H9 (cell line): ENCODE measurements around the gene ANXA10. TPM values are rescaled to one million over a fixed set of nuclear protein-coding genes. Genes with fewer than 3 reads are reported as not detected.

Experiments
- DNase-seq: peaks from one replicate; pipeline ENCODE4 v3.0.0-alpha.2; 2017
- H2AFZ ChIP-seq: one replicate; pipeline ENCODE4 v1.6.1; 2013; ENCODE audit warnings: mild to moderate bottlenecking, low read length, control low read depth, moderate library complexity
- H2AK5ac ChIP-seq: 2 replicates; pipeline ENCODE4 v1.6.1; 2013; ENCODE audit warnings: low read length, control low read depth, mixed read lengths; ENCODE audit not compliant: insufficient read length
- H2BK120ac ChIP-seq: one replicate; pipeline ENCODE4 v1.6.1; 2013; ENCODE audit warnings: low read depth, mild to moderate bottlenecking, low read length, control low read depth, inconsistent platforms; ENCODE audit not compliant: poor library complexity, severe bottlenecking
- H2BK12ac ChIP-seq: 2 replicates; pipeline ENCODE4 v1.6.1; 2013; ENCODE audit warnings: low read length, control low read depth, mixed read lengths, low read depth; ENCODE audit not compliant: insufficient read length
- H2BK15ac ChIP-seq: 2 replicates; pipeline ENCODE4 v1.6.1; 2013; ENCODE audit warnings: low read depth, low read length, control low read depth
- H2BK20ac ChIP-seq: one replicate; pipeline ENCODE4 v1.6.1; 2013; ENCODE audit warnings: low read depth, mild to moderate bottlenecking, low read length, control low read depth, inconsistent platforms; ENCODE audit not compliant: poor library complexity, severe bottlenecking
- H2BK5ac ChIP-seq: 2 replicates; pipeline ENCODE4 v1.6.1; 2013; ENCODE audit warnings: low read length, control low read depth, mixed read lengths; ENCODE audit not compliant: insufficient read length
- H3K14ac ChIP-seq: 2 replicates; pipeline ENCODE4 v1.6.1; 2013; ENCODE audit warnings: low read length, control low read depth; ENCODE audit not compliant: insufficient read depth
- H3K18ac ChIP-seq: 2 replicates; pipeline ENCODE4 v1.6.1; 2013; ENCODE audit warnings: low read depth, mild to moderate bottlenecking, mixed read lengths, low read length, control low read depth; ENCODE audit not compliant: insufficient read length
- H3K23ac ChIP-seq: 2 replicates; pipeline ENCODE4 v1.6.1; 2013; ENCODE audit warnings: low read length, control low read depth, mixed read lengths, low read depth; ENCODE audit not compliant: insufficient read length
- H3K23me2 ChIP-seq: 2 replicates; pipeline ENCODE4 v1.6.1; 2013; ENCODE audit warnings: low read depth, mild to moderate bottlenecking, mixed read lengths, low read length, control low read depth; ENCODE audit not compliant: insufficient read length, poor library complexity, severe bottlenecking
- H3K27ac ChIP-seq: 2 replicates; pipeline ENCODE4 v1.5.1; 2013; ENCODE audit warnings: low read length, control low read depth, mixed read lengths, low read depth; ENCODE audit not compliant: insufficient read length
- H3K27me3 ChIP-seq: 2 replicates; pipeline ENCODE4 v1.6.1; 2013; ENCODE audit warnings: low read length, control low read depth, inconsistent platforms; ENCODE audit not compliant: insufficient read depth
- H3K4ac ChIP-seq: 2 replicates; pipeline ENCODE4 v1.6.1; 2013; ENCODE audit warnings: low read depth, mild to moderate bottlenecking, control low read depth, inconsistent platforms, low read length, moderate library complexity
- H3K4me1 ChIP-seq: 2 replicates; pipeline ENCODE4 v1.6.1; 2013; ENCODE audit warnings: low read length, control low read depth, inconsistent platforms; ENCODE audit not compliant: insufficient read depth
- H3K4me2 ChIP-seq: 2 replicates; pipeline ENCODE4 v1.6.1; 2013; ENCODE audit warnings: low read length, control low read depth, mixed read lengths; ENCODE audit not compliant: insufficient read length, insufficient read depth
- H3K56ac ChIP-seq: 2 replicates; pipeline ENCODE4 v1.6.1; 2013; ENCODE audit warnings: low read depth, mild to moderate bottlenecking, mixed read lengths, low read length, control low read depth; ENCODE audit not compliant: insufficient read length
- H3K79me1 ChIP-seq: 2 replicates; pipeline ENCODE4 v1.6.1; 2013; ENCODE audit warnings: low read depth, mild to moderate bottlenecking, moderate library complexity, low read length, control low read depth, inconsistent platforms; ENCODE audit not compliant: insufficient read depth, poor library complexity, severe bottlenecking
- H3K79me2 ChIP-seq: 2 replicates; pipeline ENCODE4 v1.6.1; 2013; ENCODE audit warnings: low read length, control low read depth, inconsistent platforms; ENCODE audit not compliant: insufficient read depth
- H3K9ac ChIP-seq: 2 replicates; pipeline ENCODE4 v1.6.1; 2013; ENCODE audit warnings: low read length, control low read depth, mixed read lengths; ENCODE audit not compliant: insufficient read length; ENCODE audit errors: extremely low read depth
- H3K9me3 ChIP-seq: one replicate; pipeline ENCODE4 v1.6.1; 2013; ENCODE audit warnings: low read depth, low read length, inconsistent platforms; ENCODE audit not compliant: control insufficient read depth
- H3T11ph ChIP-seq: one replicate; pipeline ENCODE4 v1.6.1; 2013; ENCODE audit warnings: mild to moderate bottlenecking, low read length, control low read depth, inconsistent platforms
- H4K20me1 ChIP-seq: one replicate; pipeline ENCODE4 v1.6.1; 2013; ENCODE audit not compliant: control insufficient read depth, insufficient read length, insufficient read depth
- H4K5ac ChIP-seq: 2 replicates; pipeline ENCODE4 v1.6.1; 2013; ENCODE audit warnings: low read depth, mild to moderate bottlenecking, mixed read lengths, low read length, control low read depth; ENCODE audit not compliant: insufficient read length
- H4K8ac ChIP-seq: replicated peaks from 2 replicates; pipeline ENCODE4 v1.6.1; 2013; ENCODE audit warnings: low read length, control low read depth, mixed read lengths, low read depth; ENCODE audit not compliant: insufficient read length
- H4K91ac ChIP-seq: 2 replicates; pipeline ENCODE4 v1.6.1; 2013; ENCODE audit warnings: low read depth, mild to moderate bottlenecking, moderate library complexity, mixed read lengths, low read length, control low read depth; ENCODE audit not compliant: insufficient read length
- H3K27ac Mint-ChIP-seq, 3 experiments: 2 replicates in 2 of 3; 3 replicates in 1 of 3; pipeline ENCODE4 v1.8.0; 2020 to 2021; ENCODE audit warnings: mixed read lengths in 3 of 3, mild to moderate bottlenecking in 1 of 3, moderate library complexity in 1 of 3
- H3K27me3 Mint-ChIP-seq: 2 replicates; pipeline ENCODE4 v1.8.0; 2021; ENCODE audit warnings: low read depth, mild to moderate bottlenecking, moderate library complexity, mixed read lengths
- H3K36me3 Mint-ChIP-seq, 3 experiments: 2 replicates in 2 of 3; 3 replicates in 1 of 3; pipeline ENCODE4 v1.8.0; 2020 to 2021; ENCODE audit warnings: low read depth in 3 of 3, mixed read lengths in 3 of 3; ENCODE audit not compliant: insufficient read depth in 1 of 3
- H3K4me1 Mint-ChIP-seq, 2 experiments: 2 replicates each; pipeline ENCODE4 v1.8.0; 2020; ENCODE audit warnings: mixed read lengths in 2 of 2
- H3K4me3 Mint-ChIP-seq, 2 experiments: 2 replicates in 1 of 2; 3 replicates in 1 of 2; pipeline ENCODE4 v1.8.0; 2020 to 2021; ENCODE audit warnings: mild to moderate bottlenecking in 2 of 2, mixed read lengths in 2 of 2, moderate library complexity in 1 of 2
- H3K9me3 Mint-ChIP-seq, 2 experiments: 2 replicates in 1 of 2; 3 replicates in 1 of 2; pipeline ENCODE4 v1.8.0; 2020; ENCODE audit warnings: mild to moderate bottlenecking in 2 of 2, mixed read lengths in 2 of 2, moderate library complexity in 1 of 2
- CTCF ChIP-seq: fragments of 200-600 bp; sonication (generic); conservative IDR thresholded peaks from 3 replicates; pipeline ENCODE4 v1.8.0; 2021; ENCODE audit warnings: antibody characterized with exemption, mild to moderate bottlenecking
- WGBS: extraction: QIAGEN DNeasy Blood & Tissue Kit; methylation state at CpG from one replicate; pipeline ENCODE4 v1.1.7; 2013; ENCODE audit warnings: missing lambda C conversion rate, low lambda C conversion rate, mixed read lengths; ENCODE audit not compliant: insufficient read length; ENCODE audit errors: extremely low coverage; 5-methylcytosine and 5-hydroxymethylcytosine counted together
- total RNA-seq: library from RNA; stranded (reverse); gene quantifications from 2 replicates; pipeline ENCODE4 v1.2.1, GENCODE V29; 2021

The ANXA10 gene
- total RNA-seq, 1 experiment from 2014 or later: not detected

- Histone ChIP-seq H4K8ac (no peak overlapping the region), H3T11ph (no peak overlapping the region), H2AK5ac (no peak overlapping the region), H4K91ac (no peak overlapping the region), H3K9ac (no peak overlapping the region), H2BK12ac (no peak overlapping the region), H3K23ac (no peak overlapping the region), H3K18ac (no peak overlapping the region), H3K27me3 (no peaks in the 10 kb centered on the region), H3K23me2 (no peaks in the 10 kb centered on the region), H2BK120ac (no peak overlapping the region), H3K56ac (no peak overlapping the region), H3K4me2 (no peak overlapping the region), H2AFZ (no peak overlapping the region), H3K4me1 (no peaks in the 10 kb centered on the region), H2BK20ac (no peak overlapping the region), H3K14ac (no peak overlapping the region), H3K79me2 (no peaks in the 10 kb centered on the region), H2BK15ac (no peak overlapping the region), H4K20me1 (no peaks in the 10 kb centered on the region), H3K4ac (no peak overlapping the region), H2BK5ac (no peak overlapping the region), H3K79me1 (no peaks in the 10 kb centered on the region), H3K27ac (no peak overlapping the region), H4K5ac (no peak overlapping the region), H3K9me3 (no peaks in the 10 kb centered on the region)
- peaks cover 0 to 4% (median 0%) of the 10 kb centered on the region in 3 experiments; a peak in 1 of 7 replicates for H3K36me3 Mint-ChIP-seq
- no peak overlapping the region for H3K27ac Mint-ChIP-seq
- H3K4me1 Mint-ChIP-seq: peaks cover 4% of the 10 kb centered on the region in 2 experiments; a peak in 2 of 4 replicates
- no peaks in the 10 kb centered on the region; a peak in 1 of 5 replicates for H3K9me3 Mint-ChIP-seq
- no peak overlapping the region for H3K4me3 Mint-ChIP-seq
- no peak for TF ChIP-seq CTCF
- no peak for DNase-seq
- H3K27me3 Mint-ChIP-seq: no peaks in the 10 kb centered on the region
- WGBS: no CpG with 5 or more reads among the region's 3 CpGs
These were observed 27.6 kb downstream of the ANXA10 start for GRCh38 chr4:168119890-168120289.
